CD4-positive, alpha-beta memory T cell (primary cell): Measurements from ENCODE around the gene DAPK1. TPM values are rescaled to one million over a fixed set of nuclear protein-coding genes. Genes with fewer than 3 reads are reported as not detected.
A peak's percentile ranks its signal among the peaks of the same experiment; 100 is the strongest.

Experiments
- CTCF ChIA-PET: fragments of 350-600 bp; sonication (Branson Sonifier 250); formaldehyde crosslinking; loops from one replicate; lab custom pipeline; 2021; ENCODE audit warnings: inconsistent platforms; ENCODE audit not compliant: partially characterized antibody; lab: Charles Lee
- POLR2A ChIA-PET: fragments of 350-600 bp; sonication (Branson Sonifier 250); formaldehyde crosslinking; loops from one replicate; lab custom pipeline; 2021; ENCODE audit not compliant: partially characterized antibody; lab: Charles Lee
- DNase-seq, 5 donors: peaks; one replicate each; pipeline versions ENCODE4 v3.0.0 to v3.0.0-alpha.2; 2020 to 2022; ENCODE audit warnings: mixed read lengths in 1 of 5
- H3K27ac ChIP-seq: one replicate; pipeline ENCODE4 v1.7.0; 2013; ENCODE audit warnings: low read depth, low read length
- H3K27me3 ChIP-seq: 2 replicates; pipeline ENCODE4 v1.7.0; 2013; ENCODE audit warnings: mild to moderate bottlenecking, low read length, moderate library complexity; ENCODE audit not compliant: insufficient read depth
- H3K36me3 ChIP-seq: 2 replicates; pipeline ENCODE4 v1.7.0; 2013; ENCODE audit warnings: mild to moderate bottlenecking, low read length, moderate library complexity; ENCODE audit not compliant: insufficient read depth
- H3K4me1 ChIP-seq: 2 replicates; pipeline ENCODE4 v1.7.0; 2013; ENCODE audit warnings: mild to moderate bottlenecking, low read length, moderate library complexity; ENCODE audit not compliant: insufficient read depth
- H3K4me3 ChIP-seq, 2 donors: one replicate each; pipeline ENCODE4 v1.7.0; 2013; ENCODE audit warnings: low read length in 2 of 2, mild to moderate bottlenecking in 1 of 2
- H3K9me3 ChIP-seq, 2 donors: one replicate each; pipeline ENCODE4 v1.7.0; 2013; ENCODE audit warnings: low read length in 2 of 2, control low read depth in 1 of 2; ENCODE audit not compliant: control insufficient read depth in 1 of 2
- H3K27ac Mint-ChIP-seq, 7 donors: one replicate each; pipeline ENCODE4 v1.8.0; 2020 to 2021; ENCODE audit warnings: mixed read lengths in 7 of 7, mild to moderate bottlenecking in 6 of 7, inconsistent platforms in 3 of 7, moderate library complexity in 3 of 7
- H3K27me3 Mint-ChIP-seq, 2 donors: one replicate each; pipeline ENCODE4 v1.8.0; 2020 to 2021; ENCODE audit warnings: mixed read lengths in 2 of 2
- H3K36me3 Mint-ChIP-seq, 2 donors: one replicate each; pipeline ENCODE4 v1.8.0; 2020 to 2021; ENCODE audit warnings: mixed read lengths in 2 of 2, inconsistent platforms in 1 of 2, mild to moderate bottlenecking in 1 of 2
- H3K4me1 Mint-ChIP-seq, 4 donors: one replicate each; pipeline ENCODE4 v1.8.0; 2020 to 2021; ENCODE audit warnings: mixed read lengths in 4 of 4, mild to moderate bottlenecking in 1 of 4
- H3K4me3 Mint-ChIP-seq, 8 donors: one replicate each; pipeline ENCODE4 v1.8.0; 2020 to 2021; ENCODE audit warnings: mixed read lengths in 8 of 8, mild to moderate bottlenecking in 7 of 8, moderate library complexity in 6 of 8, inconsistent platforms in 3 of 8
- H3K9me3 Mint-ChIP-seq, 8 donors: one replicate each; pipeline ENCODE4 v1.8.0; 2020 to 2021; ENCODE audit warnings: mixed read lengths in 8 of 8, mild to moderate bottlenecking in 5 of 8, inconsistent platforms in 3 of 8, moderate library complexity in 1 of 8
- intact Hi-C: fragments of 100-400 bp; cut with micrococcal nuclease; formaldehyde crosslinking; loops from one replicate; pipeline ENCODE4 v1.15.1; 2023
- polyA plus RNA-seq, 2 donors: library from polyadenylated mRNA; unstranded; fragments of 300-500 nt; fragmentation: Illumina TruSeq; gene quantifications; one replicate each; pipeline ENCODE4 v1.2.3, GENCODE V29; 2021
- total RNA-seq, 2 experiments: library from RNA; stranded (reverse); gene quantifications; one replicate each; pipeline ENCODE4 v1.2.3, GENCODE V29; 2021

The DAPK1 gene
- total and polyA plus RNA-seq, 4 experiments from 2014 or later, result 1.7 to 2.2 TPM; not detected in 2

- H3K4me1 Mint-ChIP-seq, result no peaks in the 10 kb centered on the region
- peaks cover 0 to 16% (median 12%) of the 10 kb centered on the region in 8 donors for H3K9me3 Mint-ChIP-seq
- Histone ChIP-seq H3K4me3 (no peak overlapping the region), H3K9me3 (peaks cover 3 to 4% of the 10 kb centered on the region in 2 donors), H3K4me1 (no peaks in the 10 kb centered on the region), H3K36me3 (no peaks in the 10 kb centered on the region), H3K27me3 (no peaks in the 10 kb centered on the region), H3K27ac (no peak overlapping the region)
- peaks cover 0 to 1% of the 10 kb centered on the region in 2 donors for H3K36me3 Mint-ChIP-seq
- no peak overlapping the region for H3K4me3 Mint-ChIP-seq
- intact Hi-C loops, result no loop called here
- H3K27me3 Mint-ChIP-seq, result peaks cover 2% of the 10 kb centered on the region in 2 donors
- POLR2A ChIA-PET, result no interaction called here
- no peak for DNase-seq
- CTCF ChIA-PET, result no interaction called here
- no peak overlapping the region for H3K27ac Mint-ChIP-seq
These were observed 197.9 kb downstream of the DAPK1 start for GRCh38 chr9:87695523-87695922.

GRCh38 chr9:87696641-87697040 lies 199.0 kb downstream of the DAPK1 start:
- no peak overlapping the region for H3K27ac Mint-ChIP-seq
- no peaks in the 10 kb centered on the region for H3K4me1 ChIP-seq
- H3K36me3 ChIP-seq, result no peaks in the 10 kb centered on the region
- ChIA-PET CTCF (no interaction called here), POLR2A (no interaction called here)
- H3K27ac ChIP-seq, result no peak overlapping the region
- peaks cover 2% of the 10 kb centered on the region in 2 donors for H3K27me3 Mint-ChIP-seq
- no peaks in the 10 kb centered on the region for H3K27me3 ChIP-seq
- H3K36me3 Mint-ChIP-seq, result peaks cover 0 to 1% of the 10 kb centered on the region in 2 donors
- no peaks in the 10 kb centered on the region for H3K4me1 Mint-ChIP-seq
- H3K9me3 Mint-ChIP-seq, result peaks cover 0 to 16% (median 11%) of the 10 kb centered on the region in 8 donors
- H3K9me3 ChIP-seq, result peaks cover 3 to 4% of the 10 kb centered on the region in 2 donors
- intact Hi-C loops, result no loop called here
- DNase-seq, result no peak
- no peak overlapping the region for H3K4me3 ChIP-seq
- no peak overlapping the region for H3K4me3 Mint-ChIP-seq

- Mint-ChIP-seq H3K27me3 (peaks cover 2% of the 10 kb centered on the region in 2 donors), H3K4me3 (peak overlapping the region in 1 of 8 donors; percentile 70), H3K36me3 (no peaks in the 10 kb centered on the region), H3K27ac (no peak overlapping the region), H3K9me3 (peaks cover 0 to 7% (median 5%) of the 10 kb centered on the region in 8 donors), H3K4me1 (peaks cover 0 to 4% (median 2%) of the 10 kb centered on the region in 4 donors)
- CTCF ChIA-PET, result no interaction called here
- H3K9me3 ChIP-seq, result peaks cover 3 to 4% of the 10 kb centered on the region in 2 donors
- no peak for DNase-seq
- intact Hi-C loops, result no loop called here
- no peak overlapping the region for H3K4me3 ChIP-seq
- no peaks in the 10 kb centered on the region for H3K27me3 ChIP-seq
- POLR2A ChIA-PET, result no interaction called here
- peaks cover 6% of the 10 kb centered on the region for H3K4me1 ChIP-seq
- no peak overlapping the region for H3K27ac ChIP-seq
- H3K36me3 ChIP-seq, result no peaks in the 10 kb centered on the region
These were observed 200.6 kb downstream of the DAPK1 start for GRCh38 chr9:87698069-87698809.

GRCh38 chr9:87699835-87700234 lies 202.2 kb downstream of the DAPK1 start:
- ChIA-PET CTCF (interaction anchor here (1.4 kb wide), 1 partner anchor 14 kb away, joined by 4 read pairs; no protein-coding TSS in a partner anchor), POLR2A (no interaction called here)
- H3K9me3 Mint-ChIP-seq, result no peaks in the 10 kb centered on the region
- Histone ChIP-seq H3K36me3 (no peaks in the 10 kb centered on the region), H3K4me1 (peaks cover 6% of the 10 kb centered on the region), H3K4me3 (no peak overlapping the region), H3K27me3 (no peaks in the 10 kb centered on the region), H3K9me3 (no peaks in the 10 kb centered on the region), H3K27ac (no peak overlapping the region)
- H3K27ac Mint-ChIP-seq, result no peak overlapping the region
- no peak for DNase-seq
- H3K4me3 Mint-ChIP-seq, result no peak overlapping the region
- H3K4me1 Mint-ChIP-seq, result peaks cover 0 to 4% (median 2%) of the 10 kb centered on the region in 4 donors
- H3K27me3 Mint-ChIP-seq, result peaks cover 0 to 2% of the 10 kb centered on the region in 2 donors
- intact Hi-C loops, result no loop called here
- no peaks in the 10 kb centered on the region for H3K36me3 Mint-ChIP-seq

GRCh38 chr9:87701491-87701890 lies 203.8 kb downstream of the DAPK1 start:
- ChIA-PET POLR2A (no interaction called here), CTCF (interaction anchor here (1.1 kb wide), 1 partner anchor 16 kb away, joined by 3 read pairs; no protein-coding TSS in a partner anchor)
- peaks cover 0 to 2% (median 0%) of the 10 kb centered on the region in 8 donors for H3K9me3 Mint-ChIP-seq
- H3K27ac Mint-ChIP-seq, result no peak overlapping the region
- no peak for DNase-seq
- Histone ChIP-seq H3K27ac (no peak overlapping the region), H3K27me3 (no peaks in the 10 kb centered on the region), H3K36me3 (no peaks in the 10 kb centered on the region), H3K4me3 (no peak overlapping the region), H3K9me3 (no peaks in the 10 kb centered on the region), H3K4me1 (peaks cover 6% of the 10 kb centered on the region)
- no peak overlapping the region for H3K4me3 Mint-ChIP-seq
- peaks cover 0 to 7% (median 2%) of the 10 kb centered on the region in 4 donors for H3K4me1 Mint-ChIP-seq
- H3K36me3 Mint-ChIP-seq, result no peaks in the 10 kb centered on the region
- peaks cover 0 to 2% of the 10 kb centered on the region in 2 donors for H3K27me3 Mint-ChIP-seq
- intact Hi-C loops, result no loop called here

GRCh38 chr9:87701931-87702421 lies 204.3 kb downstream of the DAPK1 start:
- POLR2A ChIA-PET, result no interaction called here
- no peaks in the 10 kb centered on the region for H3K36me3 ChIP-seq
- no peaks in the 10 kb centered on the region for H3K9me3 ChIP-seq
- no peaks in the 10 kb centered on the region for H3K36me3 Mint-ChIP-seq
- peak overlapping the region in 1 of 7 donors; percentile 86 for H3K27ac Mint-ChIP-seq
- peaks cover 6% of the 10 kb centered on the region for H3K4me1 ChIP-seq
- no peak for DNase-seq
- peaks cover 0 to 2% (median 0%) of the 10 kb centered on the region in 8 donors for H3K9me3 Mint-ChIP-seq
- no peaks in the 10 kb centered on the region for H3K27me3 ChIP-seq
- peak overlapping the region in 1 of 8 donors; percentile 20 for H3K4me3 Mint-ChIP-seq
- peaks cover 0 to 2% of the 10 kb centered on the region in 2 donors for H3K27me3 Mint-ChIP-seq
- H3K27ac ChIP-seq, result no peak overlapping the region
- CTCF ChIA-PET, result interaction anchor here (1.1 kb wide), 1 partner anchor 16 kb away, joined by 3 read pairs; no protein-coding TSS in a partner anchor
- intact Hi-C loops, result no loop called here
- H3K4me1 Mint-ChIP-seq, result peaks cover 0 to 7% (median 2%) of the 10 kb centered on the region in 4 donors
- H3K4me3 ChIP-seq, result no peak overlapping the region

GRCh38 chr9:87702921-87703320 lies 205.3 kb downstream of the DAPK1 start:
- Histone ChIP-seq H3K9me3 (no peaks in the 10 kb centered on the region), H3K4me1 (peaks cover 13% of the 10 kb centered on the region), H3K27ac (no peak overlapping the region), H3K27me3 (no peaks in the 10 kb centered on the region), H3K36me3 (no peaks in the 10 kb centered on the region), H3K4me3 (no peak overlapping the region)
- no peak for DNase-seq
- no peaks in the 10 kb centered on the region for H3K36me3 Mint-ChIP-seq
- H3K27ac Mint-ChIP-seq, result no peak overlapping the region
- H3K4me1 Mint-ChIP-seq, result peaks cover 5 to 12% (median 6%) of the 10 kb centered on the region in 4 donors
- intact Hi-C loops, result no loop called here
- H3K27me3 Mint-ChIP-seq, result peaks cover 0 to 2% of the 10 kb centered on the region in 2 donors
- ChIA-PET CTCF (no interaction called here), POLR2A (no interaction called here)
- H3K4me3 Mint-ChIP-seq, result no peak overlapping the region
- H3K9me3 Mint-ChIP-seq, result peaks cover 0 to 2% (median 0%) of the 10 kb centered on the region in 8 donors
